Measurements from ENCODE around the gene RELA.

- TF ChIP-seq NFIC (IDR thresholded peaks at IDR 0.05; ENCODE audit: borderline replicate concordance) (no peak), JUND (IDR thresholded peaks at IDR 0.05) (no peak), POLR2AphosphoS5 (IDR thresholded peaks at IDR 0.05; ENCODE audit: low read depth, low read length) (no peak), GATA2 (CRISPR knock-in tag; IDR thresholded peaks at IDR 0.05) (no peak), RAD21 (IDR thresholded peaks at IDR 0.05; ENCODE audit: low read length) (no peak), TAF1 (IDR thresholded peaks at IDR 0.05; ENCODE audit: borderline replicate concordance, low read depth, low read length) (no peak), EP300 (IDR thresholded peaks at IDR 0.05; ENCODE audit: borderline replicate concordance in 1 of 2, low read depth in 1 of 2, low read length in 1 of 2) (no peak), REST (IDR thresholded peaks at IDR 0.05; ENCODE audit: low read depth, low read length) (no peak), TEAD4 (IDR thresholded peaks at IDR 0.05; ENCODE audit: borderline replicate concordance, insufficient read depth) (no peak), EZH2phosphoT487 (IDR thresholded peaks at IDR 0.05; ENCODE audit: borderline replicate concordance, low read depth) (no peak), IRF3 (IDR thresholded peaks at IDR 0.05; ENCODE audit: low read depth, low read length) (no peak)
- TF ChIP-seq, protein P1, sequence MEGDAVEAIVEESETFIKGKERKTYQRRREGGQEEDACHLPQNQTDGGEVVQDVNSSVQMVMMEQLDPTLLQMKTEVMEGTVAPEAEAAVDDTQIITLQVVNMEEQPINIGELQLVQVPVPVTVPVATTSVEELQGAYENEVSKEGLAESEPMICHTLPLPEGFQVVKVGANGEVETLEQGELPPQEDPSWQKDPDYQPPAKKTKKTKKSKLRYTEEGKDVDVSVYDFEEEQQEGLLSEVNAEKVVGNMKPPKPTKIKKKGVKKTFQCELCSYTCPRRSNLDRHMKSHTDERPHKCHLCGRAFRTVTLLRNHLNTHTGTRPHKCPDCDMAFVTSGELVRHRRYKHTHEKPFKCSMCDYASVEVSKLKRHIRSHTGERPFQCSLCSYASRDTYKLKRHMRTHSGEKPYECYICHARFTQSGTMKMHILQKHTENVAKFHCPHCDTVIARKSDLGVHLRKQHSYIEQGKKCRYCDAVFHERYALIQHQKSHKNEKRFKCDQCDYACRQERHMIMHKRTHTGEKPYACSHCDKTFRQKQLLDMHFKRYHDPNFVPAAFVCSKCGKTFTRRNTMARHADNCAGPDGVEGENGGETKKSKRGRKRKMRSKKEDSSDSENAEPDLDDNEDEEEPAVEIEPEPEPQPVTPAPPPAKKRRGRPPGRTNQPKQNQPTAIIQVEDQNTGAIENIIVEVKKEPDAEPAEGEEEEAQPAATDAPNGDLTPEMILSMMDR (IDR thresholded peaks at IDR 0.05): no peak
- TF ChIP-seq, protein P2, sequence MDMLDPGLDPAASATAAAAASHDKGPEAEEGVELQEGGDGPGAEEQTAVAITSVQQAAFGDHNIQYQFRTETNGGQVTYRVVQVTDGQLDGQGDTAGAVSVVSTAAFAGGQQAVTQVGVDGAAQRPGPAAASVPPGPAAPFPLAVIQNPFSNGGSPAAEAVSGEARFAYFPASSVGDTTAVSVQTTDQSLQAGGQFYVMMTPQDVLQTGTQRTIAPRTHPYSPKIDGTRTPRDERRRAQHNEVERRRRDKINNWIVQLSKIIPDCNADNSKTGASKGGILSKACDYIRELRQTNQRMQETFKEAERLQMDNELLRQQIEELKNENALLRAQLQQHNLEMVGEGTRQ (IDR thresholded peaks at IDR 0.05; ENCODE audit: borderline replicate concordance, low read depth, low read length): no peak
- TF ChIP-seq, protein P3, sequence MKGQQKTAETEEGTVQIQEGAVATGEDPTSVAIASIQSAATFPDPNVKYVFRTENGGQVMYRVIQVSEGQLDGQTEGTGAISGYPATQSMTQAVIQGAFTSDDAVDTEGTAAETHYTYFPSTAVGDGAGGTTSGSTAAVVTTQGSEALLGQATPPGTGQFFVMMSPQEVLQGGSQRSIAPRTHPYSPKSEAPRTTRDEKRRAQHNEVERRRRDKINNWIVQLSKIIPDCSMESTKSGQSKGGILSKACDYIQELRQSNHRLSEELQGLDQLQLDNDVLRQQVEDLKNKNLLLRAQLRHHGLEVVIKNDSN (IDR thresholded peaks at IDR 0.05; ENCODE audit: borderline replicate concordance, low read depth): no peak
These were observed 16.3 kb downstream of the RELA start for GRCh38 chr11:65646288-65646957.
